ENCODE results near the gene ATP9B.

Gene ATP9B

GRCh38 chr18:79393635-79394533, 324.7 kb downstream of the ATP9B start:
- peak in 35 of 51 donors; percentile 10 to 82 (median 56) for DNase-seq

GRCh38 chr18:79394534-79395307, 325.5 kb downstream of the ATP9B start:
- no peak for DNase-seq

GRCh38 chr18:79395308-79395640, 326.1 kb downstream of the ATP9B start:
- DNase-seq, result no peak

GRCh38 chr18:79395761-79396404, 326.7 kb downstream of the ATP9B start, which contains the start of gene NFATC1:
TSS of gene NFATC1 (plus strand) at chr18:79395930. CDS start at chr18:79396225, 295 bp downstream.
- peak in 24 of 51 donors; percentile 22 to 73 (median 44) for DNase-seq

GRCh38 chr18:79396431-79397246, 327.4 kb downstream of the ATP9B start:
- DNase-seq, result peak in 10 of 51 donors; percentile 20 to 46 (median 35)

- DNase-seq, result no peak
These were observed 328.1 kb downstream of the ATP9B start for GRCh38 chr18:79397247-79397829.

GRCh38 chr18:79397830-79398761, 328.9 kb downstream of the ATP9B start:
- DNase-seq, result peak in 4 of 51 donors; percentile 17 to 41 (median 34)

GRCh38 chr18:79399275-79400081, 330.3 kb downstream of the ATP9B start:
- no peak for DNase-seq

GRCh38 chr18:79400091-79400590, 330.9 kb downstream of the ATP9B start:
- peak in 10 of 51 donors; percentile 19 to 56 (median 24) for DNase-seq

- DNase-seq, result no peak
These were observed 331.6 kb downstream of the ATP9B start for GRCh38 chr18:79400591-79401381.

GRCh38 chr18:79401494-79402208, 332.5 kb downstream of the ATP9B start:
- DNase-seq, result no peak

GRCh38 chr18:79402209-79402576, 333.0 kb downstream of the ATP9B start:
- DNase-seq, result no peak

- peak in 39 of 51 donors; percentile 13 to 84 (median 58) for DNase-seq
These were observed 334.0 kb downstream of the ATP9B start for GRCh38 chr18:79402977-79403722.

- DNase-seq, result no peak
These were observed 334.8 kb downstream of the ATP9B start for GRCh38 chr18:79403723-79404566.

GRCh38 chr18:79404567-79404910, 335.3 kb downstream of the ATP9B start:
- DNase-seq, result no peak

Measured in hypothalamus (tissue), 51 donors.